Measurements from ENCODE around the gene SDE2.
"Not testable (repeated sequence)": the region's sequence is repeated elsewhere in the genome, so short reads cannot be mapped to it uniquely, and the experiment has no call there.

SDE2 gene

DNA sequence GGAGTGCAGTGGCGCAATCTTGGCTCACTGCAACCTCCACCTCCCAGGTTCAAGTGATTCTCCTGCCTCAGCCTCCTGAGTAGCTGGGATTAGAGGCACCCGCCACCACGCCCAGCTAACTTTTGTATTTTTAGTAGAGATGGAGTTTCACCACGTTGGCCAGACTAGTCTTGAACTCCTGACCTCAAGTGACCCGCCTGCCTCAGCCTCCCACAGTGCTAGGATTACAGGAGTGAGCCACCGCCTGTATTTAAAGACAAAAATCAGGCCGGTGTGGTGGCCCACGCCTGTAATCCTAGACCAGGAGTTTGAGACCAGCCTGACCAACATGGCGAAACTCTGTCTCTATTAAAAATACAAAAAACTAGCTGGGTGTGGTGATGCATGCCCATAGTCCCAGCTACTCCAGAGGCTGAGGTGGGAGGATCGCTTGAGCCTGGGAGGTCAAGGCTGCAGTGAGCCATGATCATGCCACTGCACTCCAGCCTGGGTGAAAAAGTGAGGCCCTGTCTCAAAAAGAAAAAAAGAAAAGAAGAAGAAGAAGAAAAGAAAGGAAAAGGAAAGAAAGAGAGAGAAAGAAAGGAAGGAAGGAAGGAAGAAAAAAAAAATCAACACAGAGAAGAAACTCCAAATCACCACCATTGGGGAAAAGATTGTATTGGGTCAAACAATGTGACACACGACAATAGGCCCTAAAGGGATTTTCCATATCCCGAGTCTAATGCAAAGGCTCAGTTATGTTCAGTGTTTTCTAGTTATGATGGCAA lies 8.2 kb upstream of the SDE2 start:
- H3K27ac ChIP-seq (ENCODE audit: low read length); H3K36me3 ChIP-seq (ENCODE audit: control insufficient read depth, insufficient read depth, low read length); H3K4me3 ChIP-seq (ENCODE audit: low read length); DNase-seq (ENCODE audit: low read depth, low spot score); H3K4me1 ChIP-seq (ENCODE audit: control insufficient read depth, insufficient read depth, low read length); H3K9me3 ChIP-seq (ENCODE audit: control insufficient read depth, insufficient read depth, low read length); H3K27me3 ChIP-seq (ENCODE audit: control insufficient read depth, insufficient read depth, low read length): not testable (repeated sequence)
- WGBS (ENCODE audit: insufficient coverage, insufficient read length), result no CpG with 5 or more reads among the region's 12 CpGs

- no peak for DNase-seq (ENCODE audit: low read depth, low spot score)
- H3K4me3 ChIP-seq (ENCODE audit: low read length), result no peak overlapping the region
- H3K36me3 ChIP-seq (ENCODE audit: control insufficient read depth, insufficient read depth, low read length), result no peaks in the 10 kb centered on the region
- no peaks in the 10 kb centered on the region for H3K27me3 ChIP-seq (ENCODE audit: control insufficient read depth, insufficient read depth, low read length)
- no peaks in the 10 kb centered on the region for H3K9me3 ChIP-seq (ENCODE audit: control insufficient read depth, insufficient read depth, low read length)
- no peak overlapping the region for H3K27ac ChIP-seq (ENCODE audit: low read length)
- peaks cover 2% of the 10 kb centered on the region; the same call in 1 of the 2 replicates for H3K4me1 ChIP-seq (ENCODE audit: control insufficient read depth, insufficient read depth, low read length)
These were observed 7.5 kb upstream of the SDE2 start for GRCh38 chr1:226006686-226007085.

GRCh38 chr1:226004396-226004795 lies 5.3 kb upstream of the SDE2 start:
- H3K27ac ChIP-seq (ENCODE audit: low read length), result no peak overlapping the region
- DNase-seq (ENCODE audit: low read depth, low spot score), result no peak
- no peaks in the 10 kb centered on the region for H3K27me3 ChIP-seq (ENCODE audit: control insufficient read depth, insufficient read depth, low read length)
- H3K4me1 ChIP-seq (ENCODE audit: control insufficient read depth, insufficient read depth, low read length), result peaks cover 2% of the 10 kb centered on the region; the same call in 1 of the 2 replicates
- H3K36me3 ChIP-seq (ENCODE audit: control insufficient read depth, insufficient read depth, low read length), result no peaks in the 10 kb centered on the region
- no peaks in the 10 kb centered on the region for H3K9me3 ChIP-seq (ENCODE audit: control insufficient read depth, insufficient read depth, low read length)
- WGBS (ENCODE audit: insufficient coverage, insufficient read length), result no CpG with 5 or more reads among the region's 4 CpGs
- no peak overlapping the region for H3K4me3 ChIP-seq (ENCODE audit: low read length)

GRCh38 chr1:226003502-226004170 lies 4.5 kb upstream of the SDE2 start:
- Histone ChIP-seq H3K4me1 (ENCODE audit: control insufficient read depth, insufficient read depth, low read length) (peaks cover 2% of the 10 kb centered on the region; the same call in 1 of the 2 replicates), H3K27me3 (ENCODE audit: control insufficient read depth, insufficient read depth, low read length) (no peaks in the 10 kb centered on the region), H3K27ac (ENCODE audit: low read length) (no peak overlapping the region), H3K4me3 (ENCODE audit: low read length) (no peak overlapping the region), H3K36me3 (ENCODE audit: control insufficient read depth, insufficient read depth, low read length) (no peaks in the 10 kb centered on the region), H3K9me3 (ENCODE audit: control insufficient read depth, insufficient read depth, low read length) (no peaks in the 10 kb centered on the region)
- DNase-seq (ENCODE audit: low read depth, low spot score), result no peak
- WGBS (ENCODE audit: insufficient coverage, insufficient read length), result no CpG with 5 or more reads among the region's 3 CpGs

DNA sequence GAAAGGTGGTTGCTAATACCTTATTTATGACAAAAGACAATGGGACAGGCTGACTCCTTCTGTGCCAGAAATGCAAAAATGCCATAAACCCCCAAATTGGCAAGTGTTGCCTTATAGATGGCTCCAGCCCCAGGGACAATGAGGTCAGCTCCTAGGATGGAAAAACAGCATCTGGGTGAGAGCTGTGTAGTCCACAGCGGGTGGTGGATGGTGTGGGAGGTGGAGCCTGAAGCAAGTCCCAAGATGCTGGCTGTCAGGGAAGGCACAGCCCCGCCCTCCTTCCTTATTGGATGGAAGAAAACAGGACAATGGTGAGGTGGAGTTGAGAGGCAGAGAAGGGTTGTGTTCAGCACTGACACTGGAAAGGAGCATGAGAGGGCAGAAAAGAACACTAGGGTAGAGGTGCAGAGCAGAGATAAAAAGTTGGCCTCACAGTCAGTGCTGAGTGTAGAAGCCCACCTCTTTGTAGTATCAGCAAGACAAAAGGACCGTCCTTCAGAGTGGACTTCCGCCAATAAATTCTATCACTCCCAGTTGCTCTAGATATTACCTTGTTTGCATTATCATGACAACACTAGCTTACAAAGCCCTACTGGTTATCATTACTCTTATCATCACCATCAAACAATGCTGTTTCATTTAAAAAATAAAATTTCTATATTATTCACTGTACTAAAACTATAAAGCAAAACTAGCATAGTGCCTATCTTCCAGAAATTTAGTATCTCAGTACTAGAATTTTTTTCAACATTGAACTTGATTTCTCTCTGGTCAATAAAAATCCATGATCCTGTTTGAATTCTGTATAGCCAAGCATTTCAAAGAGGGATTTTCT lies 3.7 kb upstream of the SDE2 start:
- Histone ChIP-seq H3K4me1 (ENCODE audit: control insufficient read depth, insufficient read depth, low read length) (peaks cover 2% of the 10 kb centered on the region; the same call in 1 of the 2 replicates), H3K27ac (ENCODE audit: low read length) (no peak overlapping the region), H3K27me3 (ENCODE audit: control insufficient read depth, insufficient read depth, low read length) (no peaks in the 10 kb centered on the region), H3K4me3 (ENCODE audit: low read length) (no peak overlapping the region), H3K36me3 (ENCODE audit: control insufficient read depth, insufficient read depth, low read length) (no peaks in the 10 kb centered on the region), H3K9me3 (ENCODE audit: control insufficient read depth, insufficient read depth, low read length) (no peaks in the 10 kb centered on the region)
- peak; percentile 82 for DNase-seq (ENCODE audit: low read depth, low spot score)
- WGBS (ENCODE audit: insufficient coverage, insufficient read length), result no CpG with 5 or more reads among the region's 4 CpGs

- Histone ChIP-seq H3K27me3 (ENCODE audit: control insufficient read depth, insufficient read depth, low read length) (no peaks in the 10 kb centered on the region), H3K27ac (ENCODE audit: low read length) (no peak overlapping the region), H3K9me3 (ENCODE audit: control insufficient read depth, insufficient read depth, low read length) (no peaks in the 10 kb centered on the region), H3K36me3 (ENCODE audit: control insufficient read depth, insufficient read depth, low read length) (no peaks in the 10 kb centered on the region), H3K4me1 (ENCODE audit: control insufficient read depth, insufficient read depth, low read length) (peaks cover 2% of the 10 kb centered on the region; the same call in 1 of the 2 replicates), H3K4me3 (ENCODE audit: low read length) (no peak overlapping the region)
- DNase-seq (ENCODE audit: low read depth, low spot score), result no peak
- WGBS (ENCODE audit: insufficient coverage, insufficient read length), result no CpG with 5 or more reads among the region's 9 CpGs
These were observed 3.0 kb upstream of the SDE2 start for GRCh38 chr1:226001963-226002666.

DNA sequence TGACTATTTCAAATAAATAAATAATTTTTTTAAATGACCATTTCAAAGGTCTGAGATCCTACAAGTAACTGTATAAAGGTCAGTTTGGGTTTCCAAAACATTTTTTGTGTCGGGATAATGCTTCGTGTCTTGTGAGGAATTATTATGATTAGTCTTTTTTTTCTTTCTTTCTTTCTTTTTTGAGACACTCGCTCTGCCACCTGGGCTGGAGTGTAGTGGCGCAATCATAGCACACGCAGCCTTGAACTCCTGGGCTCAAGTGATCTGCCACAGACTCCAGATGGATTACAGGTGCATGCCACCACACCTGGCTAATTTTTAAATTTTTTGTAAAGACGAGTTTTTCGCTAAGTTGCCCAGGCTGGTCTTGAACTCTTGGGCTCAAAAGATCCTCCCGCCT lies 1.9 kb upstream of the SDE2 start:
- Histone ChIP-seq H3K27me3 (ENCODE audit: control insufficient read depth, insufficient read depth, low read length) (no peaks in the 10 kb centered on the region), H3K4me1 (ENCODE audit: control insufficient read depth, insufficient read depth, low read length) (peaks cover 2% of the 10 kb centered on the region; the same call in 1 of the 2 replicates), H3K9me3 (ENCODE audit: control insufficient read depth, insufficient read depth, low read length) (no peaks in the 10 kb centered on the region), H3K27ac (ENCODE audit: low read length) (no peak overlapping the region), H3K36me3 (ENCODE audit: control insufficient read depth, insufficient read depth, low read length) (no peaks in the 10 kb centered on the region), H3K4me3 (ENCODE audit: low read length) (no peak overlapping the region)
- DNase-seq (ENCODE audit: low read depth, low spot score), result no peak
- no CpG with 5 or more reads among the region's 8 CpGs for WGBS (ENCODE audit: insufficient coverage, insufficient read length)

DNA sequence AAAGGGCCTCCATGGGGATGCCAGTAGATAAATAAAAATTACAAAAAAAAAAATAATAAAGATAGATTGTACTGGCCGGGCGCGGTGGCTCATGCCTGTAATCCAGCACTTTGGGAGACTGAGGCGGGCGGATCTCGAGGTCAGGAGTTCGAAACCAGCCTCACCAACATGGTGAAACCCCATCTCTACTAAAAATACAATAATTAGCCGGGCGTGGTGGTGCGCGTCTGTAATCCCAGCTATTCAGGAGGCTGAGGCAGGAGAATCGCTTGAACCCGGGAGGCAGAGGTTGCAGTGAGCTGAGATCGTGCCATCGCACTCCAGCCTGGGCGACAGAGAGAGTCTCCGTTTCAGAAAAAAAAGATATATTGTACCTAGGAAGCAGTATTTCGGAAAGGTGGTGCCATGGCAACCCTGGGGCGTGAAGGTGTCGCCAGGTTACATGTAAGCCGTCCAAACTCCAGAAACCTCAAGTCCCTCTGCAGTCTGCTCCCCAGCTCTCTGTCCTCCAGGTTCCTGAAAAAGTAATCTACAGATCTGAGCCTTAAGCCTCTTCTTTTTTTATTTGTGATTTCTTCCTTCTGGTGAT lies 1.4 kb upstream of the SDE2 start:
- DNase-seq (ENCODE audit: low read depth, low spot score); H3K4me3 ChIP-seq (ENCODE audit: low read length); H3K27me3 ChIP-seq (ENCODE audit: control insufficient read depth, insufficient read depth, low read length); H3K36me3 ChIP-seq (ENCODE audit: control insufficient read depth, insufficient read depth, low read length); H3K4me1 ChIP-seq (ENCODE audit: control insufficient read depth, insufficient read depth, low read length); H3K9me3 ChIP-seq (ENCODE audit: control insufficient read depth, insufficient read depth, low read length); H3K27ac ChIP-seq (ENCODE audit: low read length): not testable (repeated sequence)
- WGBS (ENCODE audit: insufficient coverage, insufficient read length), result no CpG with 5 or more reads among the region's 21 CpGs

DNA sequence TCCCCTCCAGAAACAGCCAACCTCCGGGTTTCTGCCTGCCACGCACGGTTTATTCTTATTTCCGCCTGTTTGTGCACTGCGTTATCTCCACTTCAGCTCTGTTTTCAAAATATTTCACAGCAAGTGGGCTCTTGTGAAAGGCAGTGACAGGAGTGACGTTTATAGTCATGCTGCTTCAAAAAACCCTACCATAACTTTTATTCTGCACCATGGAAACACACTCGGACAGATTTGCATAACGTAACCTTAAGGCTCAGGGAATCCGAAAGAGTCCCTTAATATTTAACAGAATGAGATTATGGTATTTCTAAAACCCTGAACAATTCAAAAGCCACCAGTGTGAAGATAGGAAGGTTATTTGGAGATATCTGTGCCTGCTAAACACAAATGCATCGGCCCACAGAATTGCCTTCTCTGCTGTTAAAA lies 782 bp upstream of the SDE2 start:
- no CpG with 5 or more reads among the region's 10 CpGs for WGBS (ENCODE audit: insufficient coverage, insufficient read length)
- Histone ChIP-seq H3K27me3 (ENCODE audit: control insufficient read depth, insufficient read depth, low read length) (no peaks in the 10 kb centered on the region), H3K9me3 (ENCODE audit: control insufficient read depth, insufficient read depth, low read length) (no peaks in the 10 kb centered on the region), H3K4me1 (ENCODE audit: control insufficient read depth, insufficient read depth, low read length) (peaks cover 2% of the 10 kb centered on the region; the same call in 1 of the 2 replicates), H3K27ac (ENCODE audit: low read length) (no peak overlapping the region), H3K36me3 (ENCODE audit: control insufficient read depth, insufficient read depth, low read length) (no peaks in the 10 kb centered on the region; the same call in 1 of the 2 replicates), H3K4me3 (ENCODE audit: low read length) (no peak overlapping the region)
- DNase-seq (ENCODE audit: low read depth, low spot score), result no peak
